Hepatocyte (in vitro differentiated cells): ENCODE data around the gene ANKRD37. TPM values are rescaled to one million over a fixed set of nuclear protein-coding genes. Genes with fewer than 3 reads are reported as not detected.

ENCODE experiments used
- DNase-seq: peaks from one replicate; pipeline ENCODE4 v3.0.0-alpha.2; 2016; ENCODE audit warnings: low spot score
- H2AFZ ChIP-seq: fragments of 200-600 bp; sonication (generic); 2 replicates; pipeline ENCODE4 v1.6.0; 2016; ENCODE audit warnings: antibody characterized with exemption, mild to moderate bottlenecking
- H3K27ac ChIP-seq: fragments of 200-600 bp; sonication (generic); 2 replicates; pipeline ENCODE4 v1.5.1; 2016; ENCODE audit warnings: mild to moderate bottlenecking
- H3K27me3 ChIP-seq: fragments of 200-600 bp; sonication (generic); 2 replicates; pipeline ENCODE4 v1.6.1; 2016
- H3K36me3 ChIP-seq: fragments of 200-600 bp; sonication (generic); replicated peaks from 2 replicates; pipeline ENCODE4 v1.5.1; 2016; ENCODE audit warnings: low read depth; ENCODE audit not compliant: insufficient read depth
- H3K4me1 ChIP-seq: fragments of 200-600 bp; sonication (generic); 2 replicates; pipeline ENCODE4 v1.5.1; 2016; ENCODE audit warnings: mild to moderate bottlenecking, moderate library complexity; ENCODE audit not compliant: insufficient read depth
- H3K4me2 ChIP-seq: fragments of 200-600 bp; sonication (generic); 2 replicates; pipeline ENCODE4 v1.6.0; 2016
- H3K4me3 ChIP-seq: fragments of 200-600 bp; sonication (generic); 2 replicates; pipeline ENCODE4 v1.5.1; 2016; ENCODE audit warnings: mild to moderate bottlenecking
- H3K79me2 ChIP-seq: fragments of 200-600 bp; sonication (generic); 2 replicates; pipeline ENCODE4 v1.6.0; 2017; ENCODE audit warnings: mild to moderate bottlenecking
- H3K9me2 ChIP-seq: fragments of 200-600 bp; sonication (generic); replicated peaks from 2 replicates; pipeline ENCODE4 v1.6.0; 2017; ENCODE audit warnings: mild to moderate bottlenecking; ENCODE audit not compliant: insufficient read depth
- H3K9me3 ChIP-seq: fragments of 200-600 bp; sonication (generic); 2 replicates; pipeline ENCODE4 v1.5.1; 2016; ENCODE audit warnings: low read depth, mild to moderate bottlenecking
- H4K20me1 ChIP-seq: fragments of 200-600 bp; sonication (generic); 2 replicates; pipeline ENCODE4 v1.6.0; 2016; ENCODE audit warnings: mild to moderate bottlenecking; ENCODE audit not compliant: insufficient read depth, poor library complexity, severe bottlenecking
- EZH2 ChIP-seq: fragments of 200-600 bp; sonication (generic); IDR thresholded peaks from 2 replicates; pipeline ENCODE4 v1.6.1; 2016; ENCODE audit warnings: antibody characterized with exemption, mild to moderate bottlenecking, borderline replicate concordance
- EZH2phosphoT487 ChIP-seq: fragments of 200-600 bp; sonication (generic); IDR thresholded peaks from one replicate; pipeline ENCODE4 v1.6.1; 2018; ENCODE audit warnings: antibody characterized with exemption, mild to moderate bottlenecking, low read depth, moderate library complexity; ENCODE audit not compliant: unreplicated experiment, severe bottlenecking
- WGBS: methylation state at CpG from one replicate; pipeline ENCODE4 v1.1.6; 2016; ENCODE audit warnings: low lambda C conversion rate; ENCODE audit errors: missing lambda C conversion rate; 5-methylcytosine and 5-hydroxymethylcytosine counted together
- polyA plus RNA-seq: library from polyadenylated mRNA; unstranded; fragments of >200 nt; fragmentation: Nextera tagmentation; extraction: Ambion mirVana; gene quantifications from 2 replicates; pipeline ENCODE4 v1.2.1, GENCODE V29; 2016
- total RNA-seq: library from RNA; depleted of rRNA; stranded (reverse); fragments of >200 nt; gene quantifications from 2 replicates; pipeline ENCODE4 v1.2.3, GENCODE V29; 2014
- TF ChIP-seq, protein P1 (sequence below): fragments of 200-600 bp; sonication (generic); IDR thresholded peaks from 2 replicates; pipeline ENCODE4 v1.5.1; 2016; ENCODE audit warnings: antibody characterized with exemption, mild to moderate bottlenecking; ENCODE audit not compliant: poor library complexity

ANKRD37 gene
- total and polyA plus RNA-seq, 2 experiments from 2014 or later, result 1.7 to 8.6 TPM

- Histone ChIP-seq H3K27me3 (no peaks in the 10 kb centered on the region), H2AFZ (peak overlapping the region; percentile 75), H3K9me2 (no peaks in the 10 kb centered on the region), H3K4me2 (peak overlapping the region; percentile 88), H3K4me3 (peak overlapping the region; percentile 45), H4K20me1 (no peaks in the 10 kb centered on the region), H3K9me3 (no peaks in the 10 kb centered on the region), H3K36me3 (no peaks in the 10 kb centered on the region), H3K27ac (peak overlapping the region; percentile 91), H3K79me2 (no peaks in the 10 kb centered on the region), H3K4me1 (no peaks in the 10 kb centered on the region)
- TF ChIP-seq, protein P1, sequence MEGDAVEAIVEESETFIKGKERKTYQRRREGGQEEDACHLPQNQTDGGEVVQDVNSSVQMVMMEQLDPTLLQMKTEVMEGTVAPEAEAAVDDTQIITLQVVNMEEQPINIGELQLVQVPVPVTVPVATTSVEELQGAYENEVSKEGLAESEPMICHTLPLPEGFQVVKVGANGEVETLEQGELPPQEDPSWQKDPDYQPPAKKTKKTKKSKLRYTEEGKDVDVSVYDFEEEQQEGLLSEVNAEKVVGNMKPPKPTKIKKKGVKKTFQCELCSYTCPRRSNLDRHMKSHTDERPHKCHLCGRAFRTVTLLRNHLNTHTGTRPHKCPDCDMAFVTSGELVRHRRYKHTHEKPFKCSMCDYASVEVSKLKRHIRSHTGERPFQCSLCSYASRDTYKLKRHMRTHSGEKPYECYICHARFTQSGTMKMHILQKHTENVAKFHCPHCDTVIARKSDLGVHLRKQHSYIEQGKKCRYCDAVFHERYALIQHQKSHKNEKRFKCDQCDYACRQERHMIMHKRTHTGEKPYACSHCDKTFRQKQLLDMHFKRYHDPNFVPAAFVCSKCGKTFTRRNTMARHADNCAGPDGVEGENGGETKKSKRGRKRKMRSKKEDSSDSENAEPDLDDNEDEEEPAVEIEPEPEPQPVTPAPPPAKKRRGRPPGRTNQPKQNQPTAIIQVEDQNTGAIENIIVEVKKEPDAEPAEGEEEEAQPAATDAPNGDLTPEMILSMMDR, result no peak
- TF ChIP-seq EZH2, result no peak
- TF ChIP-seq EZH2phosphoT487, result no peak
- DNase-seq, result peak; percentile 98
- WGBS, result 1% methylated on average over 56 of the region's 98 CpGs
These were observed 501 bp upstream of the ANKRD37 start for GRCh38 chr4:185395956-185396723.

- Histone ChIP-seq H4K20me1 (no peaks in the 10 kb centered on the region), H2AFZ (no peak overlapping the region), H3K9me2 (no peaks in the 10 kb centered on the region), H3K27me3 (no peaks in the 10 kb centered on the region), H3K9me3 (no peaks in the 10 kb centered on the region), H3K27ac (no peak overlapping the region), H3K4me3 (no peak overlapping the region), H3K36me3 (no peaks in the 10 kb centered on the region), H3K4me1 (no peaks in the 10 kb centered on the region), H3K4me2 (no peak overlapping the region), H3K79me2 (no peaks in the 10 kb centered on the region)
- 95% methylated on average over 2 of the region's 2 CpGs for WGBS
- DNase-seq, result no peak
- no peak for TF ChIP-seq EZH2
- no peak for TF ChIP-seq EZH2phosphoT487
- TF ChIP-seq, protein P1, result no peak
These were observed 2.0 kb downstream of the ANKRD37 start for GRCh38 chr4:185398618-185399017.

DNA sequence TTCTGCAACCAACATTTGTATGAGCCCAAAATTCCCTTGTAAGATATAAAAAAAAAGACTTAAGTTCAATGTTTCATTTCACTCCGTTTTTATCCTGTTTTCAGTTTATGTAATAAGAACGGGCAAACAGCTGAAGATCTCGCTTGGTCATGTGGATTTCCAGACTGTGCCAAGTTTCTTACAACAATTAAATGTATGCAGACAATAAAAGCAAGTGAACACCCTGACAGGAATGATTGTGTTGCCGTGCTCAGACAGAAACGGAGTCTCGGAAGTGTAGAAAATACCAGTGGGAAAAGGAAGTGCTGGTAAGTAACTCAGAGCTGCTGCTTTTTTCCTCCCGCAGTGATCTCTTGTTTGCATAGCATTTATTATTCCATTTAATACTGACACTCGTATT is 2.8 kb downstream of the ANKRD37 start:
- Histone ChIP-seq H3K9me2 (no peaks in the 10 kb centered on the region), H3K4me3 (no peak overlapping the region), H2AFZ (no peak overlapping the region), H3K36me3 (no peaks in the 10 kb centered on the region), H3K27me3 (no peaks in the 10 kb centered on the region), H3K4me2 (no peak overlapping the region), H3K9me3 (no peaks in the 10 kb centered on the region), H3K27ac (no peak overlapping the region), H3K79me2 (no peaks in the 10 kb centered on the region), H3K4me1 (no peaks in the 10 kb centered on the region), H4K20me1 (no peaks in the 10 kb centered on the region)
- 91% methylated on average over 8 of the region's 8 CpGs for WGBS
- no peak for DNase-seq
- TF ChIP-seq, protein P1, result no peak
- TF ChIP-seq EZH2 (no peak), EZH2phosphoT487 (no peak)

GRCh38 chr4:185404031-185404430 is 7.4 kb downstream of the ANKRD37 start:
- TF ChIP-seq, protein P1, result no peak
- TF ChIP-seq EZH2 (no peak), EZH2phosphoT487 (no peak)

More at GRCh38 chr4:185404031-185404430, 7.4 kb downstream of the ANKRD37 start:
- Histone ChIP-seq H3K4me2 (no peak overlapping the region), H3K27me3 (no peaks in the 10 kb centered on the region), H3K4me1 (no peaks in the 10 kb centered on the region), H3K27ac (no peak overlapping the region), H3K9me2 (no peaks in the 10 kb centered on the region), H3K36me3 (no peaks in the 10 kb centered on the region), H4K20me1 (no peaks in the 10 kb centered on the region), H3K9me3 (no peaks in the 10 kb centered on the region), H3K79me2 (no peaks in the 10 kb centered on the region), H2AFZ (no peak overlapping the region), H3K4me3 (no peak overlapping the region)
- 100% methylated on average over 4 of the region's 4 CpGs for WGBS
- no peak for DNase-seq
